ENCODE data around the gene SSTR5. TPM values are rescaled to one million over a fixed set of nuclear protein-coding genes. Genes with fewer than 3 reads are reported as not detected.

The SSTR5 gene
- total RNA-seq, 1 experiment from 2014 or later, result not detected

DNA sequence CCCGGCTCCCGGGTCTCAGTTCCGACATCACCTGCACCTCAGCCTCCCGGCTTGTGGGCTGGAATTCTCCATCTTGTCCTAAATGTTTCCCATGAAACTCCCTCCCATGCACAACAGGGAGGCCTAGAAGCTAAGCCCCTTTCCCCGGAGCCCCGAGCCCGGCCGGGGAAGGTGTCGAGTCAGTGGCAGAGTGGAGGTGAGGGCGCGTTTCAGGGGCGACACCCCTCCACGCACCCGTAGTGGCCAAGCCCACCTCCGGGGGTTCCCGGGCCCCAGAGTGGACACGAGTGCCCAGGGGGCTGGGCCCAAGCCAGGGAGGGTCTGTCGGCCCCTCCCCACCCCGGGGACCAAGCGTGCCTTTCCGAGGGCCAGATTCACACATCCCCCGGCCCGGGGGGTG, 48.5 kb downstream of the SSTR5 start:
- ChIA-PET POLR2A (ENCODE audit: unreplicated experiment) (no interaction called here), CTCF (interaction anchor here (0.6 kb wide), 1 partner anchor 17 kb away, joined by 3 read pairs; no protein-coding TSS in a partner anchor)
- Histone ChIP-seq H3K4me3 (no peak overlapping the region), H3K36me3 (ENCODE audit: low read depth) (no peaks in the 10 kb centered on the region), H3K9me3 (ENCODE audit: insufficient read depth, low read depth) (no peaks in the 10 kb centered on the region), H3K27me3 (ENCODE audit: insufficient read depth, low read depth) (peaks cover 95% of the 10 kb centered on the region), H2AFZ (no peak overlapping the region), H3K9me2 (ENCODE audit: insufficient read depth) (no peaks in the 10 kb centered on the region), H3K79me2 (ENCODE audit: low read depth) (no peaks in the 10 kb centered on the region), H3K4me2 (no peak overlapping the region), H3F3A (ENCODE audit: insufficient read depth, low read depth) (no peaks in the 10 kb centered on the region), H3K4me1 (replicated peaks; ENCODE audit: insufficient read depth) (no peaks in the 10 kb centered on the region), H3K27ac (no peak overlapping the region), H4K20me1 (ENCODE audit: insufficient read depth) (0 out of 2 replicates have a peak, but pooled peaks cover 3% of the 10 kb centered on the region)
- no TSS peak for BruUV-seq (replicated peaks)
- DNase-seq, result no peak
- TF ChIP-seq CTCF (conservative IDR thresholded peaks at IDR 0.05) (no peak), EZH2 (IDR thresholded peaks at IDR 0.05; ENCODE audit: low read depth) (no peak; the same call in 1 of the 2 replicates)
- intact Hi-C loops (cut with micrococcal nuclease; ENCODE audit: unreplicated experiment), result no loop called here

GRCh38 chr16:1121601-1122397, 49.3 kb downstream of the SSTR5 start:
- H3F3A ChIP-seq (ENCODE audit: insufficient read depth, low read depth), result no peaks in the 10 kb centered on the region
- no peak overlapping the region for H3K4me2 ChIP-seq
- H3K79me2 ChIP-seq (ENCODE audit: low read depth), result no peaks in the 10 kb centered on the region
- intact Hi-C loops (cut with micrococcal nuclease; ENCODE audit: unreplicated experiment), result no loop called here
- no peak overlapping the region for H2AFZ ChIP-seq
- H4K20me1 ChIP-seq (ENCODE audit: insufficient read depth), result 0 out of 2 replicates have a peak, but pooled peaks cover 3% of the 10 kb centered on the region
- H3K4me3 ChIP-seq, result no peak overlapping the region
- ChIA-PET CTCF (interaction anchor here (0.6 kb wide), 1 partner anchor 18 kb away, joined by 3 read pairs; no protein-coding TSS in a partner anchor), POLR2A (ENCODE audit: unreplicated experiment) (no interaction called here)
- no peaks in the 10 kb centered on the region for H3K9me3 ChIP-seq (ENCODE audit: insufficient read depth, low read depth)
- H3K27me3 ChIP-seq (ENCODE audit: insufficient read depth, low read depth), result peaks cover 92% of the 10 kb centered on the region
- no peak for TF ChIP-seq CTCF (conservative IDR thresholded peaks at IDR 0.05)
- no peak for TF ChIP-seq EZH2 (IDR thresholded peaks at IDR 0.05; ENCODE audit: low read depth)
- no TSS peak for BruUV-seq (replicated peaks)
- no peak for DNase-seq
- H3K36me3 ChIP-seq (ENCODE audit: low read depth), result no peaks in the 10 kb centered on the region
- no peaks in the 10 kb centered on the region for H3K4me1 ChIP-seq (replicated peaks; ENCODE audit: insufficient read depth)
- no peak overlapping the region for H3K27ac ChIP-seq
- H3K9me2 ChIP-seq (ENCODE audit: insufficient read depth), result no peaks in the 10 kb centered on the region

DNA sequence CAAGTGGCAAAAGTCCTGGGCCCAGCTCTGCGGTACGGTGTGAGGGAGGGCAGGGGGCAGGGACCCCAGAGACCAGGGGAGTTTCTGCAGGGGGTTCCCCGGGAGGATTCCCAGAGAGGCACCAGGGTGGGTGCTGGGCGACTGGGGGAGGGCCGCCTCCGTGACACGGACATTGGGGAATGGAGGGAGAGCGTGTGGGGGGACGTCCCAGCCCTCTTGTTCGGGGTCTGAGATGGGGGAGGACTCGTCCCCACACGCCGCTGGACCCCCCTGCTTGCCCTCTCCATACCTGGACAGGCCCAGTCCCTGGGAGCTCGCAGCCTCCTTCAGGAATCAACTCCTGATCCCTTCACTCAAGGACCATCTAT, 49.8 kb downstream of the SSTR5 start:
- no peaks in the 10 kb centered on the region for H3K9me2 ChIP-seq (ENCODE audit: insufficient read depth)
- TF ChIP-seq CTCF (conservative IDR thresholded peaks at IDR 0.05) (no peak), EZH2 (IDR thresholded peaks at IDR 0.05; ENCODE audit: low read depth) (no peak)
- DNase-seq, result no peak
- 0 out of 2 replicates have a peak, but pooled peaks cover 3% of the 10 kb centered on the region for H4K20me1 ChIP-seq (ENCODE audit: insufficient read depth)
- H2AFZ ChIP-seq, result no peak overlapping the region
- H3K4me2 ChIP-seq, result no peak overlapping the region
- H3K27ac ChIP-seq, result no peak overlapping the region
- H3K4me1 ChIP-seq (replicated peaks; ENCODE audit: insufficient read depth), result no peaks in the 10 kb centered on the region
- no peaks in the 10 kb centered on the region for H3F3A ChIP-seq (ENCODE audit: insufficient read depth, low read depth)
- H3K4me3 ChIP-seq, result no peak overlapping the region
- H3K9me3 ChIP-seq (ENCODE audit: insufficient read depth, low read depth), result no peaks in the 10 kb centered on the region
- ChIA-PET CTCF (no interaction called here), POLR2A (ENCODE audit: unreplicated experiment) (no interaction called here)
- intact Hi-C loops (cut with micrococcal nuclease; ENCODE audit: unreplicated experiment), result no loop called here
- no peaks in the 10 kb centered on the region for H3K79me2 ChIP-seq (ENCODE audit: low read depth)
- H3K27me3 ChIP-seq (ENCODE audit: insufficient read depth, low read depth), result peaks cover 94% of the 10 kb centered on the region
- H3K36me3 ChIP-seq (ENCODE audit: low read depth), result no peaks in the 10 kb centered on the region
- BruUV-seq (replicated peaks), result no TSS peak
